ENCODE data around the gene FOXRED2. TPM values are rescaled to one million over a fixed set of nuclear protein-coding genes. Genes with fewer than 3 reads are reported as not detected.

FOXRED2 gene
- total and polyA plus RNA-seq, 2 of the 4 experiments (the other 2 are of a cell fraction) = 1.6 to 4.0 TPM

GRCh38 chr22:36540867-36541642 lies 34.2 kb upstream of the FOXRED2 start:
- ATAC-seq (ENCODE audit: low read depth) (no peak), DNase-seq (no peak)
- Histone ChIP-seq H2BK15ac (ENCODE audit: low read depth, low read length) (peak overlapping the region; percentile 42; the same call in 1 of the 3 replicates), H2BK20ac (ENCODE audit: low read depth, low read length) (peak overlapping the region; percentile 27; the same call in 1 of the 2 replicates), H2BK120ac (ENCODE audit: low read depth, low read length) (no peak overlapping the region), H2BK5ac (ENCODE audit: low read depth, low read length, poor library complexity, severe bottlenecking) (no peak overlapping the region), H3K14ac (replicated peaks; ENCODE audit: low read depth, low read length) (no peak overlapping the region), H4K8ac (ENCODE audit: low read depth in 2 of 2, low read length in 2 of 2) (peak overlapping the region in 1 of 2 experiments; percentile 47; a peak in 2 of 4 replicates), H4K91ac (ENCODE audit: insufficient read depth, low read depth, low read length) (no peak overlapping the region; the same call in 1 of the 2 replicates), H2AFZ (replicated peaks; ENCODE audit: low read length, poor library complexity) (no peak overlapping the region), H3K9ac (ENCODE audit: low read depth, low read length) (no peak overlapping the region), H3K27me3 (ENCODE audit: control insufficient read depth, insufficient read depth, low read length) (peaks cover 15% of the 10 kb centered on the region), H3K18ac (ENCODE audit: low read depth, low read length) (no peak overlapping the region), H4K5ac (ENCODE audit: low read depth, low read length) (no peak overlapping the region), H3K56ac (ENCODE audit: extremely low read depth, insufficient read depth, low read length) (no peak overlapping the region), H3K9me1 (ENCODE audit: insufficient read depth, low read length) (0 out of 2 replicates have a peak, but pooled peaks cover 6% of the 10 kb centered on the region), H2AK9ac (replicated peaks; ENCODE audit: low read depth, low read length, poor library complexity) (peak overlapping the region; percentile 56), H3K79me1 (ENCODE audit: low read depth in 1 of 2, low read length in 2 of 2) (no peaks in the 10 kb centered on the region), H3K36me3 (ENCODE audit: control insufficient read depth, insufficient read depth, low read length) (no peaks in the 10 kb centered on the region), H3K4ac (ENCODE audit: low read depth, low read length) (no peak overlapping the region; the same call in 1 of the 2 replicates), H3K4me3 (ENCODE audit: insufficient read depth, low read depth, low read length) (no peak overlapping the region), H2AK5ac (ENCODE audit: low read depth, low read length) (peak overlapping the region; percentile 8; the same call in 1 of the 2 replicates), H3K4me2 (ENCODE audit: low read depth, low read length) (no peak overlapping the region), H3K9me3 (ENCODE audit: control insufficient read depth, insufficient read depth, low read length) (no peaks in the 10 kb centered on the region), H4K20me1 (ENCODE audit: insufficient read depth, low read length) (no peaks in the 10 kb centered on the region), H3K27ac (ENCODE audit: insufficient read depth, low read length) (no peak overlapping the region), H3K23ac (ENCODE audit: low read depth, low read length) (no peak overlapping the region), H3K4me1 (ENCODE audit: control insufficient read depth, insufficient read depth, low read length) (peaks cover 6% of the 10 kb centered on the region; the same call in 1 of the 2 replicates)
- dilution Hi-C loops (cut with HindIII; ENCODE audit: low sequenced_read_pairs, unreplicated experiment) (no loop called here), in situ Hi-C loops (cut with MboI; ENCODE audit: low sequenced_read_pairs) (loop anchor here (10.0 kb wide), 1 partner anchor 234 kb away; the partner anchor contains the start of gene IFT27), intact Hi-C loops (cut with micrococcal nuclease) (no loop called here)
- CTCF ChIA-PET = no interaction called here
- no peak for TF ChIP-seq RFX5 (IDR thresholded peaks at IDR 0.05; ENCODE audit: low read depth, low read length)
- POLR2A ChIA-PET (ENCODE audit: unreplicated experiment) = no interaction called here
- WGBS, 2 experiments (ENCODE audit: extremely low coverage in 2 of 2, insufficient read length in 1 of 2) = 76% methylated on average over 7 of the region's 12 CpGs; no CpG with 5 or more reads in 1 of the 2 experiments
- no TSS peak for BruUV-seq (replicated peaks)
